ENCODE results near the gene NRROS. TPM values are rescaled to one million over a fixed set of nuclear protein-coding genes. Genes with fewer than 3 reads are reported as not detected.

The NRROS gene
- total and polyA plus RNA-seq, 2 of the 13 experiments (the other 11 are each of a cell fraction or from before 2014, with no cell fraction given) = not detected

GRCh38 chr3:196634829-196635228 lies 4.7 kb upstream of the NRROS start (continued):
- TF ChIP-seq PRDM10 (CRISPR knock-in tag; IDR thresholded peaks at IDR 0.05; ENCODE audit: low read depth) (no peak), AKNA (CRISPR knock-in tag; IDR thresholded peaks at IDR 0.05; ENCODE audit: borderline replicate concordance) (no peak), NPAS2 (CRISPR knock-in tag; IDR thresholded peaks at IDR 0.05; ENCODE audit: borderline replicate concordance) (no peak), ARNT2 (CRISPR knock-in tag; IDR thresholded peaks at IDR 0.05; ENCODE audit: low read depth) (no peak), HNF4A (CRISPR knock-in tag; IDR thresholded peaks at IDR 0.05) (no peak), ZBTB21 (CRISPR knock-in tag; IDR thresholded peaks at IDR 0.05) (no peak), THAP9 (CRISPR knock-in tag; IDR thresholded peaks at IDR 0.05; ENCODE audit: borderline replicate concordance) (no peak), GFI1 (CRISPR knock-in tag; IDR thresholded peaks at IDR 0.05; ENCODE audit: borderline replicate concordance) (no peak), PHB2 (IDR thresholded peaks at IDR 0.05; ENCODE audit: partially characterized antibody) (no peak), TIGD3 (CRISPR knock-in tag; IDR thresholded peaks at IDR 0.05; ENCODE audit: borderline replicate concordance) (no peak)

Measured in HepG2 (cell line).